GM21381 (cell line): ENCODE data around the gene RTN4.
"Not testable (repeated sequence)": the region's sequence is repeated elsewhere in the genome, so short reads cannot be mapped to it uniquely, and the experiment has no call there.

Experiments used
- ATAC-seq: cut with Tn5 transposase; IDR thresholded peaks from one replicate; pipeline ENCODE4 v1.9.1; 2021; ENCODE audit warnings: mild to moderate bottlenecking, moderate library complexity; ENCODE audit not compliant: unreplicated experiment

The RTN4 gene

GRCh38 chr2:55011831-55012671 is 38.2 kb downstream of the RTN4 start:
- ATAC-seq: no peak

GRCh38 chr2:55010915-55011314 is 39.3 kb downstream of the RTN4 start:
- no peak for ATAC-seq

- peak; percentile 97 for ATAC-seq
These were observed 40.1 kb downstream of the RTN4 start for GRCh38 chr2:55010149-55010591.

- peak; percentile 20 for ATAC-seq
These were observed 40.8 kb downstream of the RTN4 start for GRCh38 chr2:55009277-55010060.

- ATAC-seq: no peak
These were observed 43.9 kb downstream of the RTN4 start for GRCh38 chr2:55006306-55006705.

- ATAC-seq: no peak
These were observed 46.3 kb downstream of the RTN4 start for GRCh38 chr2:55003706-55004639.

GRCh38 chr2:55001716-55002115 is 48.5 kb downstream of the RTN4 start:
- no peak for ATAC-seq

- ATAC-seq: no peak
These were observed 49.9 kb downstream of the RTN4 start for GRCh38 chr2:55000341-55000740.

- no peak for ATAC-seq
These were observed 51.1 kb downstream of the RTN4 start for GRCh38 chr2:54999182-54999581.

GRCh38 chr2:54997826-54998225 is 52.4 kb downstream of the RTN4 start:
- ATAC-seq: no peak

GRCh38 chr2:54995553-54995952 is 54.7 kb downstream of the RTN4 start:
- no peak for ATAC-seq

GRCh38 chr2:54990694-54991093 is 59.6 kb downstream of the RTN4 start:
- ATAC-seq: not testable (repeated sequence)

GRCh38 chr2:54988612-54989011 is 61.6 kb downstream of the RTN4 start:
- no peak for ATAC-seq

GRCh38 chr2:54986264-54986663 is 64.0 kb downstream of the RTN4 start:
- no peak for ATAC-seq

GRCh38 chr2:54984476-54984875 is 65.8 kb downstream of the RTN4 start:
- no peak for ATAC-seq

- ATAC-seq: no peak
These were observed 66.7 kb downstream of the RTN4 start for GRCh38 chr2:54983345-54984220.

- ATAC-seq: no peak
These were observed 68.9 kb downstream of the RTN4 start for GRCh38 chr2:54981385-54981784.

- no peak for ATAC-seq
These were observed 70.8 kb downstream of the RTN4 start for GRCh38 chr2:54979321-54980044.

- ATAC-seq: peak; percentile 88
These were observed 73.1 kb downstream of the RTN4 start for GRCh38 chr2:54977149-54977548.
